Sciatic nerve (tissue), 2 donors: Measurements from ENCODE around the gene COX14. TPM values are rescaled to one million over a fixed set of nuclear protein-coding genes. Genes with fewer than 3 reads are reported as not detected.
"Not testable (repeated sequence)": the region's sequence is repeated elsewhere in the genome, so short reads cannot be mapped to it uniquely, and the experiment has no call there.

Experiments used
- ATAC-seq: fragments of 200-7000 bp; cut with Tn5 transposase; one replicate; pipeline ENCODE4 v1.9.1; 2020; ENCODE audit warnings: mild to moderate bottlenecking, moderate library complexity
- DNase-seq: peaks from one replicate; pipeline ENCODE4 v3.0.0-alpha.2; 2020; ENCODE audit warnings: low spot score
- intact Hi-C: fragments of 100-400 bp; cut with DNase I; formaldehyde crosslinking; loops from one replicate; pipeline ENCODE4 v1.14.2; 2022
- total RNA-seq: library from RNA; stranded (reverse); fragmentation: NEBNext Ultra II Directional; extraction: Animal tissue kit (Norgen Biotek cat#: 25700); gene quantifications from one replicate; pipeline ENCODE4 v1.2.1, GENCODE V29; 2021
- donor health status: DM: no; HTN: no; CAD: no.
- donor health status: DM: no; HTN: no; CAD: no.

The COX14 gene
- total RNA-seq, 1 donor from 2014 or later: 45.8 TPM

GRCh38 chr12:50083301-50083700 is 28.7 kb upstream of the COX14 start:
- ATAC-seq: no peak
- intact Hi-C loops: no loop called here
- no peak for DNase-seq

- intact Hi-C loops, DNase-seq: not testable (repeated sequence)
- peak; percentile 1 for ATAC-seq
These were observed 27.6 kb upstream of the COX14 start for GRCh38 chr12:50084409-50084774.

GRCh38 chr12:50084775-50085614 is 27.0 kb upstream of the COX14 start, which contains the start of gene SMARCD1:
Gene SMARCD1 (plus strand): TSS chr12:50085342. CDS start chr12:50085370, 28 bp downstream.
- intact Hi-C loops: no loop called here
- DNase-seq (peak; percentile 94), ATAC-seq (peak; percentile 93)

GRCh38 chr12:50085615-50086072 is 26.4 kb upstream of the COX14 start:
- intact Hi-C loops: no loop called here
- DNase-seq: no peak
- no peak for ATAC-seq

GRCh38 chr12:50086148-50086547 is 25.9 kb upstream of the COX14 start:
- intact Hi-C loops: no loop called here
- ATAC-seq: no peak
- no peak for DNase-seq

GRCh38 chr12:50087151-50087550 is 24.9 kb upstream of the COX14 start:
- no peak for ATAC-seq
- intact Hi-C loops: no loop called here
- DNase-seq: no peak

GRCh38 chr12:50087995-50088394 is 24.0 kb upstream of the COX14 start:
- DNase-seq (no peak), ATAC-seq (peak; percentile 4)
- intact Hi-C loops: no loop called here

GRCh38 chr12:50088577-50089335 is 23.3 kb upstream of the COX14 start:
- no peak for DNase-seq
- ATAC-seq: peak; percentile 22
- intact Hi-C loops: no loop called here

GRCh38 chr12:50089730-50090129 is 22.3 kb upstream of the COX14 start:
- DNase-seq: no peak
- ATAC-seq: no peak
- intact Hi-C loops: no loop called here

GRCh38 chr12:50090391-50090790 is 21.6 kb upstream of the COX14 start:
- ATAC-seq: no peak
- intact Hi-C loops: no loop called here
- no peak for DNase-seq

GRCh38 chr12:50097952-50098351 is 14.1 kb upstream of the COX14 start:
- DNase-seq: no peak
- intact Hi-C loops: no loop called here
- no peak for ATAC-seq

GRCh38 chr12:50099302-50100008 is 12.6 kb upstream of the COX14 start:
- DNase-seq (no peak), ATAC-seq (no peak)
- intact Hi-C loops: no loop called here

GRCh38 chr12:50100561-50100960 is 11.5 kb upstream of the COX14 start:
- DNase-seq (no peak), ATAC-seq (no peak)
- intact Hi-C loops: no loop called here

GRCh38 chr12:50101663-50102062 is 10.4 kb upstream of the COX14 start:
- ATAC-seq: no peak
- no peak for DNase-seq
- intact Hi-C loops: no loop called here

- DNase-seq: no peak
- ATAC-seq: no peak
- intact Hi-C loops: no loop called here
These were observed 9.9 kb upstream of the COX14 start for GRCh38 chr12:50102131-50102531.

- ATAC-seq: peak; percentile 69
- no peak for DNase-seq
- intact Hi-C loops: no loop called here
These were observed 9.3 kb upstream of the COX14 start for GRCh38 chr12:50102646-50103309.

- intact Hi-C loops: no loop called here
- DNase-seq (no peak), ATAC-seq (no peak)
These were observed 8.7 kb upstream of the COX14 start for GRCh38 chr12:50103351-50103750.

GRCh38 chr12:50103767-50104321 is 8.2 kb upstream of the COX14 start, which contains the start of gene GPD1:
Gene GPD1 (plus strand): TSS chr12:50104008. CDS start chr12:50104051, 43 bp downstream.
- peak; percentile 81 for ATAC-seq
- intact Hi-C loops: no loop called here
- DNase-seq: peak; percentile 75
